CD4-positive, alpha-beta T cell treated with Interleukin-12 subunit alpha and Interleukin-12 subunit beta, for 1 hour (primary cell): Measurements from ENCODE around the gene IFT81.
"Not testable (repeated sequence)": the region's sequence is repeated elsewhere in the genome, so short reads cannot be mapped to it uniquely, and the experiment has no call there.

Experiments
- DNase-seq: peaks from one replicate; pipeline ENCODE4 v3.0.0-alpha.2; 2020

Gene IFT81

DNA sequence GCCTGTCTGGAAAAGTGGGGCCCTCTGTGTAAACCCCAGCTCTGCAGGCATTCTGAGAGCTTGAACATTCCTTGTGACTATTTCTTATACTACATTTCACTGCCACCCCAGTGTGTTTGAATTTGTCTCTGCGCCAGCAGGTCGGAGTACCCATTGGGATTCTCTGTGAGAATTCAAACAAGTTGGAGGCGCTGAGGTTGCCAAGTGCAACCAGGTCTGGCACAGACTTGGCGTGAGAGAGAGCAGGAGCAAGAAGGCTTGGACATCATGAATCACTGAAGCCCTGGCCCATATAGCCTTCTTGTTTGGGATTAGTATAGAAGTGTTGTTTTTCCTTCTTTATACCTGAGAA, 123.9 kb downstream of the IFT81 start:
- no peak for DNase-seq

DNA sequence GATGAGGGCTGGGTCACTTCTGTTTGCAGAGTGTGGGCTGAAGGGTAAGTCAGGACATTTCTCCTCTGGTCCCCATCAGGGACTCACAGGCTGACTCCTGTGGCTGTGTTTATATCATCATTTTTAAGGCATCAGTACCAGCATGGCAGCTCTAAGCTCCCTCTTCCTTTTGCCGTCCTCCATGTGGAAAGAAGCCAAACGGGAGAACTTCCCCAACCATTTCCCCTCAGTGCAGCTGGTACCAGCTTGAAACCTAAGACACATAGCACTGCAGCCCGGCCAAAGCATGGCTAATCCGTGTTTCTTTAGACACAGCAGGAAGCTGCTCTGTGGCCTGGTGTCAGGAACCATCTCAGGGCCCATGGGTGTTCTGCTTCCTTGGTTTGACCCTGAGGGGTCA, 124.9 kb downstream of the IFT81 start:
- DNase-seq = no peak

DNA sequence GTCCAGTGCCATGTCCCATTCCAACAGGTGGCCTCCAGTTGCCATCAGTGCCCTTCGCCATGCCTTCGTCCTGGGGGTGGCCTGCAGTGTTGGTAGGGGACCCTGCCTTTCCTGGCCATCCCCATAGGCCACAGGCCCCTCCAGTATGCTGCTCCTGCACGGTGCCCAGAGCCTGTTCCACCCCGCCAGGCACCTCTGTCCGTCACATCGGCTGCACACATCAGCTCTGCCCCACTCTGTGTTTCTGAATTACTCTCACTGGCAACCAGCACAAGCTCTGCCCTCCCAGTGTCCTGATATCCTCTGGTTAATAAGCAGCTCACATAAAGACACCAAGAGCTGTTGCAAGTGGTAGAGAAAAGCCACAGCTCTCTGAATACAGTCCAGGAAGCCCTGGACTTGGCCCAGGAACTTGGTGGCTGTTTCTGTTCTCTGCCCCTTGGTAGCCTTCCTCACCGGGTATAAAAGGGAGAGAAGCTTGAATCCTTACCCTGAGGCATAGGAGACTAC, 125.6 kb downstream of the IFT81 start:
- DNase-seq = no peak

DNA sequence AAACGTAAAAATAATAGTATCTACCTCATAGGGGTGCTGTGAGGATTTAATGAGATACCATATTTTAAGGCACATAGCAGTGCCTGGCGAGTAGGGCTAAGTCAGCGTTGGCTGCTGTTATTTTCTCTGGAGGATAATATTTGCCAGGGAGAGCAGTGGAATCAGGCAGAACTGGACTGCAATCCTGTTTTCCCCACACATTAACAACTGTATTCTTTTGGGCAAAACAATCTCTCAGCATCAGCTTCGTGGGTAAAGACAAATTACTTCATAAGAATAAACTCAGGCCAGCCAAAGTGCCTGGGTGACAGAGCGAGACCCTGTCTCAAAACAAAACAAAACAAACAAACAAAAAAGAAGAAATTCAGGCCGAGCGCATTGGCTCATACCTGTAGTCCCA, 127.2 kb downstream of the IFT81 start:
- no peak for DNase-seq

DNA sequence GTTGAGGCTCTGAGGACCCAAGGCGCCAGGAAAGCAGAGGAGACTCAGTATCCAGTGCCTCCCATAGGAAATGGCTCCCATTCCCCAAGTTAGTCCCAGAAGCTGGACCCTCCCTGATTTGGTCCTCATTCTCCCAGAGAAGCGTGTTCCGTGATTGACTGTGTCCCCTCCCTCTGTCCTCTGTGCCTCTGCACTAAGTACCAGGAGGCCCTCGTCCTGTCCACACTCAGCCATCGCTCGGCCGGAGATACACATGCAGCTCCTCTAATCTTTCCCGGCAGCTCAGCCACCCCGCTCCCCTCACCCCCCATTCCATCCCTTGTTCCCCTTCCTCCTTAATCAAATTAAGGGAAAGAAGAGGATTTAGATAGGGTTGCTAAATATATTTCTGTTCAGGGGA, 128.6 kb downstream of the IFT81 start:
- no peak for DNase-seq

DNA sequence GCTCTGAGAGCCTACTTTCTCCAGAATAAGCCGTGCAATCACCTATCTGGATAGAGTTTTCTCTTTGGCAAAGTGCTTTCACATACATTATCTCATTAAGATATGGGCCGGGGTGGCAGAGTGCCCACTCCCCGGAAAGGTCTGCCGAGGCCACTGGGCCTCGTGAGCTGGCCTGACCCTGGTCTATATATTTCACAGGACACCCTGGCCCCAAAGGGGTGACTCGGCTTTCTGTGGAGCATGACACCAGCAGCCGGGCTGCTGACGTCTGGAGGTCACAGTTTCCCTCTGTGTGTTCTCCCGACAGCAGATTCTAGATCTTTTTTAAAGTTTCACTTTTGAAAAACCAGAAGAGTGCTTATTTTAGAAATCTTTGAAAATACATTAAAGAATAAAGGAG, 129.0 kb downstream of the IFT81 start:
- DNase-seq = no peak

DNA sequence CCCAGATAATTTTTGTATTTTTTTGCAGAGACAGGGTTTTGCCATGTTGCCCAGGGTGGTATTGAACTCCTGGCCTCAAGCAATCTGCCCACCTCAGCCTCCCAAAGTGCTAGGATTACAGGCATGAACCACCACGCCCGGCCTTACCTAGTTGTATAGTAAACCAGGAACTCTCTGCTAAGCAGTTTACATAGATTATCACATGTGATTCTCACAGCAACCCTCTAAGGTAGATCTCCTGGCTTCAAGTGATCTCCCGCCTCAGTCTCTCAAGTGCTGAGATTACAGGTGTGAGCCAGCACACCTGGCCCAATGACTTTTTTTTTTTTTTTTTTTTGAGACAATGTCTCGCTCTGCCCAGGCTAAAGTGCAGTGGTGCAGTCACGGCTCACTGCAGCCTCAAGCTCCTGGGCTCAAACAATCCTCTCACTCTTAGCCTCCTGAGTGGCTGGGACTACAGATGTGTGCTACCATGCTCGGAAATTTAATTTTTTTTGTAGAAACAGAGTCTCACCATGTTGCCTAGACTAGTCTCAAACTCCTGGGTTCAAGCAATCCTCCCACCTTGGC, 130.9 kb downstream of the IFT81 start:
- no peak for DNase-seq

DNA sequence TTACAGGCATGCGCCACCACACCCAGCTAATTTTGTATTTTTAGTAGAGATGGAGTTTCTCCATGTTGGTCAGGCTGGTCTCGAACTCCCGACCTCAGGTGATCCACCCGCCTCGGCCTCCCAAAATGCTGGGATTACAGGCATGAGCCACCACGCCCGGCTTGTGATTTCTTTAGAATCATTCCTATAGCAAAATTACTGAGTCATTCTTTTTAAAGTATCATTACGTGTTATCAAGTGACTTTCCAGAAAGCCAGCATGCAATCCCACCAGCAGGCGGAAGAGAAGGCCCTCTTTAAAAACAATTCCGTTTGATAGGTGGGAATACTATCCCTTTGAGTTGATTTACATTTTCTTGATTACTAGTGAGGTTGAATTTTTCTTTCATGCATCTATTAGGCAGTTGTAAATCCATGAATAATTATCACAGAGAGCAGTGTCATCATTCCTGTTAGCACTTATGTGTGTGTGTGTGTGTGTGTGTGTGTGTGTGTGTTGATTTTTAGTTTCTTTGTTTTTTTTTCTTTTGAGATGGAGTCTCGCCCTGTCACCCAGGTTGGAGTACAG, 131.8 kb downstream of the IFT81 start:
- not testable (repeated sequence) for DNase-seq

DNA sequence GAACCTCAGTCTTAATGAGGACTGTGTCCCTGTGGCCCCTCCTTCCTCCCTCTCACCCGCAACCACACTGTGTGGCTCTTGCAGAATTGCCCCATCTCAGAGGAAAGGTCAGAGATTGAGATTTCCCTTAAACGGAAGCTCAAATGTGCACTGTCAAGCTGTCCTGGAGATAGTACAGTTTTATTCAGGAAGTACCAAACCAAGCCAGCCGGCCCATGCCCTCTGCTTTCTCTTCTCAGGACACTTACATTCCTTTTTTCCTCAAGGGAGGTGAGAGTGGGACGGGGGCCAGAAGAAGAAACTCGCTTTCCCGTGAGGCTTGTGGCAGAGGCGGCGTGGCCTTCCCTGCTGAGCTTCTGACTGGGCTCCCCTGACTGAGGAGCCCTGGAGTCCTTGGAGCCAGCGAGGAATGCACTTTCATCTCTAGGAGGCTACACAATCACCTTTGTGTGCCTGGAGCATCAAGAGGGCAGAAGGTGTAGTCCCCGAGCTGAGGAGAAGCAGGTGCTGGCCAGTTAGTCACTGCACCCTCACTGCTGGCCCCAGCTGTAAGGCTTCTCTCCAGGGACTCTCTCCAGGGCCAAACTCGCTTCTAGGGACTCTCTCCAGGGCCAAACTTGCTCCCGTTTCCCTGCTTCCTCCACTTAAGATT, 132.7 kb downstream of the IFT81 start:
- DNase-seq = no peak

DNA sequence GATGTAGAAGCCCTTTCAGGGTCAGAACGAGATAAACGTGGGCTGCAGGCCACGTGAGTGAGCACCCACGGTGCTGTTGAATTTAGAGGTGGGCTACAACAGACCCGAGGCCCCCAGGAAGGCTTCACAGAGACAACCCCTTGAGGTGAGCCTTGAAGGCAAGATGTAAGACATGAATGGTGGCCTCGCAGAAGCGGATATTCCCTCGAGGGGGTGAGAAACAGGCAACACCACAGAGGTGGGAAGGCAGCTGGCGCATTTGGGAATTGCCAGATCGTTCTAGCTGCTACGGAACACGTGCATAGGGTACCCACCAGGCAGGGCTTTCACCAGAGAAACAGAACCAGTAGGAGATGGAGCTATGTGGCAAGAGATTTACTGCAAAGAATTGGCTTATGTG, 134.3 kb downstream of the IFT81 start:
- no peak for DNase-seq

DNA sequence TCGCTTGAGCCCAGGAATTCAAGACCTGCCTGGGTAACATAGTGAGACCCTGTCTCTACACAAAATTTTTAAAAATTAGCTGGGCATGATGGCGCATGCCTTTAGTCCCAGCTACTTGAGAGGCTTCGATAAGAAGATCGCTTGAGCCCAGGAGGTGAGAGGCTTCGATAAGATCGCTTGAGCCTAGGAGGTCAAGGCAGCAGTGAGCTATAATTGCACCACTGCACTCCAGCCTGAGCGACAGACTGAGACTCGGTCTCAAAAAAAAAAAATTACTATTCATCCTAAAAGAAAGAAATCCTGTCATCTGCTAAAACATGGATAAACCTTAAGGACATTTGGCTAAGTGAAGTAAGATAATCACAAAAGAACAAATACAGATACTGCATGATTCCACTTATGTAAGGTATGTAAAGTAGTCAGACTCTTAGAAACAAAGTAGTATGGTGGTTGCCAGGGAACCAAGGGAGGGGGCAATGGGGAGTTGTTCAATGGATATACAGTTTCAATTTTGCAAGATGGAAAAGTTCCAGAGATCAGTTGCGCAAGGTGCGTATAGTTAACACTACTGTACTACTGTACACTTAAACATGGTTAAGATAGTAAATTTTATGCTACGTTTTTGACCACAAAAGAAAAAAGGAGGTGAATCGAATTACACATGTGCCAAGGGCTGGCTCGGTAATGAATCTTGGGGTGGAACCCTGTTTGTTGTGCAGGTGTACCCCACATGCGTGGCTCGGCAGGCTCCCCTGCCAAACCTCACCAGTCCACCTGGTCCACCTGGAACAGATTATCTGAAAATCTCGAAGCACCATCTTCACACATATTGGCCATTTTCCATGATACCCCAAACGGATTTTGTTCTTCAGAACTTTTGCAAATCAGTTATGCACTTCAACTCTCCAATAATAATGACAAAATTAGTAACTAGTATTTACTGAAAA, 138.6 kb downstream of the IFT81 start:
- no peak for DNase-seq

DNA sequence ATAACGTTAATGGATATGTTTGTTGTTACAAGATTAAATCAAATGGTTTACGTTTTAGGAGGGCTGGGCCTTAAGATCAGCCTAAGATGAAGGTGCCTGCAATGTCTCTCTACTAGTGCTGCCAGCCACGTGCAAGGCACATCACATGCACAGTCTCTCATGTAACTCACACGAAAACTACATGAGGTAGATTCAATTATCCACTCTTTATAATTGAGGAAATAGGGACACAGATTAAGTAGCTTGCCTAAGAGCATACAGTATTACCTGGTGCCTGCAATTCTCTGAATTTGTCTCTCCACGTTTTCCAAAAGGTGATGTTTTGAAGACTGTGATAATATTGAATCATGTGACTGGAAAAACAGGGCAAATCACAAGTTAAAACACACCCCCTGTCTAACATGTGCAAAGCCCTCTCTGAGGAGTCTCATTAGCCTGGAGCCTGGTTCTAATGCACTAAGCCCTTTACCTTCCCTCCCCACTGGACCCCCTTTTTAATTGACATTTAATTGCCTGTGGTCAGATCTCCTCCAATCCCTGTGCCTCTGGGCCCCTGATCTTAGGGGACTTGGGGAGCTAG, 142.3 kb downstream of the IFT81 start:
- DNase-seq = no peak

DNA sequence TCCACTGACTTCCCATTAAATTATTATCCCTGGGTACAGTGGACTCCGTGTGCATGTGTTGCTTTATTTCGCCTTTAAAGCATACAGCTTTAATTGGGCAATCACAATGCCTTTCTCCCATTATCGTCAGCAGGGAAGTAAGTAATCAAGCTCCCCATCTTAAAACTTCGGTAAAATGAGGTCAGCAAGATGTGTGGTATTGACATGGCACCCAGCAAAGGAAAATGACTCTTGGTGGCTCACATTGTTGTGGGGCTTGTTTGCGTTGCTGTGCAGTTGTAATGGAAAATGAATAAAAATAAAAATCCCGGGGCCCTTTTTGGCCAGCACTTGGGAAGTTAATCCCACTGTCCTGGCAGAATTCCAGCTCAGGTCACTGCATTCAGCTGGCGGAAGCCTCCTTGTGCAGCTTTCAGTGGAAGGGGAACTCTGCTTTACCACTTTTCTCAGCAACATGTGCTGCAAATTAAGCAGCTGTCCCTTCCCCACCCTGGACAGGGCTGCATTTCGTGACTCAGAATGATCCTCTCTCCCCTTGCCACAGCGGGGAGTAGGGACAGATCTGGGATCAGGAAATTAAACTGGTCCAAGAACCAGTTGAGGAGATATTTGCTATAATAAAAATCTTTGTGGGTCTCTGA, 142.9 kb downstream of the IFT81 start:
- no peak for DNase-seq
